HEK293T (cell line): ENCODE results near the gene ASAP3.

ENCODE experiments used
- CTBP1 ChIP-seq: fragments of 450-650 bp; IDR thresholded peaks from 2 replicates; pipeline ENCODE4 v1.6.1; 2016; ENCODE audit warnings: borderline replicate concordance
- FOXM1 ChIP-seq: fragments of 450-650 bp; IDR thresholded peaks from 2 replicates; pipeline ENCODE4 v1.6.1; 2017; ENCODE audit warnings: mild to moderate bottlenecking, borderline replicate concordance
- L3MBTL2 ChIP-seq: fragments of 450-650 bp; conservative IDR thresholded peaks from 2 replicates; pipeline ENCODE4 v1.6.1; 2016; ENCODE audit warnings: mild to moderate bottlenecking
- SP1 ChIP-seq: fragments of 450-650 bp; IDR thresholded peaks from 2 replicates; pipeline ENCODE4 v1.6.1; 2017
- ZNF384 ChIP-seq: fragments of 450-650 bp; IDR thresholded peaks from 2 replicates; pipeline ENCODE4 v1.6.1; 2016
- TF ChIP-seq, protein P1 (sequence below): fragments of 450-650 bp; IDR thresholded peaks from 2 replicates; pipeline ENCODE4 v1.6.1; 2016

- TF ChIP-seq, protein P1, sequence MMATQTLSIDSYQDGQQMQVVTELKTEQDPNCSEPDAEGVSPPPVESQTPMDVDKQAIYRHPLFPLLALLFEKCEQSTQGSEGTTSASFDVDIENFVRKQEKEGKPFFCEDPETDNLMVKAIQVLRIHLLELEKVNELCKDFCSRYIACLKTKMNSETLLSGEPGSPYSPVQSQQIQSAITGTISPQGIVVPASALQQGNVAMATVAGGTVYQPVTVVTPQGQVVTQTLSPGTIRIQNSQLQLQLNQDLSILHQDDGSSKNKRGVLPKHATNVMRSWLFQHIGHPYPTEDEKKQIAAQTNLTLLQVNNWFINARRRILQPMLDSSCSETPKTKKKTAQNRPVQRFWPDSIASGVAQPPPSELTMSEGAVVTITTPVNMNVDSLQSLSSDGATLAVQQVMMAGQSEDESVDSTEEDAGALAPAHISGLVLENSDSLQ: no peak
- TF ChIP-seq CTBP1 (no peak), FOXM1 (no peak), SP1 (no peak), ZNF384 (no peak), L3MBTL2 (no peak)
Measured at GRCh38 chr1:23393706-23394105, 90.3 kb downstream of the ASAP3 start.
